ENCODE results near the gene C8G.

Gene C8G

DNA sequence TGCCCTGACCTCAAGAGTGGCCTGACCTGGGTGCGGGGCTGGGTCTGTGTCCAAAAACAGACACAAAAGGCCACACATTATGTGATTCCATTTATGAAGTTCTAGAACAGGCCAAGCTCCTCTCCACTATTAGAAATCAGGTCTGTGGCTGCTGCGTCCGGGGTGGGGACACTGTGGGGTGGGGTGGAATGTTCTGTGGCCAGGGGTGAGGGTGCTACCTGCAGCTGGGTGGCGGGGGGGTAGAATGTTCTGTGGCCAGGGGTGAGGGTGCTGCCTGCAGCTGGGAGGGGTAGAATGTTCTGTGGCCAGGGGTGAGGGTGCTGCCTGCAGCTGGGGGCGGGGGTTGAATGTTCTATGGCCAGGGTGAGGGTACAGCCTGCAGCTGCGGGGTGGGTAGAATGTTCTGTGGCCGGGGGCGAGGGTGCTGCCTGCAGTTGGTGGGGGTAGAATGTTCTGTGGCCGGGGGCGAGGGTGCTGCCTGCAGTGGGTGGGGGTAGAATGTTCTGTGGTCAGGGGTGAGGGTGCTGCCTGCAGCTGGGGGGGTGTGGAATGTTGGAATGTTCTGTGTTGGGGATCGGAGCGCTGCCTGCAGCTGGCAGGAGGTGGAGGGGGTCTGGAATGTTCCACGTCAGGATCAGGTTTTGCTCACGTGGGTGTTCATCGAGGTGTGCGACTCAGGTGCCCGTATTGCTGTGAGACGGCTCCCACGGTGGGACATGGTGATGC, 15.3 kb downstream of the C8G start:
- H3K27ac ChIP-seq, result peak overlapping the region in 1 of 2 donors; percentile 63

DNA sequence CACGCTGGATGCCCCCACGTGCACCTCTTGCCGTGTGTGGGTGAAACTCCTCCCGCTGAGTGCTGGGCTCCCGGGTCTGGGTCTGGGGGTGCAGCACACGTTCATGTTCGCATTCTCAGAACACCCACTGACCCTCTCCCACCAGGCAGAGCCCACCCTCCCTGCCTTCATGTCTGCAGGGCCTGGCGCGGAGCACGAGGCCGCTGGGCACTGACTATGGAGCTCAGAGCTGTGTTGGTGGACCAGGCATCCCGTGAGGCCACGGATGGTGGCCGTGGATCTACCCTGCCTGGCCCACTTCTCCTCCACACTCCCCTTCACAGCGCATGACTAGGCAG, 15.9 kb downstream of the C8G start:
- H3K27ac ChIP-seq, result peak overlapping the region; percentile 2 to 63
- no peak for DNase-seq (ENCODE audit: low spot score)
- TF ChIP-seq, protein P1, sequence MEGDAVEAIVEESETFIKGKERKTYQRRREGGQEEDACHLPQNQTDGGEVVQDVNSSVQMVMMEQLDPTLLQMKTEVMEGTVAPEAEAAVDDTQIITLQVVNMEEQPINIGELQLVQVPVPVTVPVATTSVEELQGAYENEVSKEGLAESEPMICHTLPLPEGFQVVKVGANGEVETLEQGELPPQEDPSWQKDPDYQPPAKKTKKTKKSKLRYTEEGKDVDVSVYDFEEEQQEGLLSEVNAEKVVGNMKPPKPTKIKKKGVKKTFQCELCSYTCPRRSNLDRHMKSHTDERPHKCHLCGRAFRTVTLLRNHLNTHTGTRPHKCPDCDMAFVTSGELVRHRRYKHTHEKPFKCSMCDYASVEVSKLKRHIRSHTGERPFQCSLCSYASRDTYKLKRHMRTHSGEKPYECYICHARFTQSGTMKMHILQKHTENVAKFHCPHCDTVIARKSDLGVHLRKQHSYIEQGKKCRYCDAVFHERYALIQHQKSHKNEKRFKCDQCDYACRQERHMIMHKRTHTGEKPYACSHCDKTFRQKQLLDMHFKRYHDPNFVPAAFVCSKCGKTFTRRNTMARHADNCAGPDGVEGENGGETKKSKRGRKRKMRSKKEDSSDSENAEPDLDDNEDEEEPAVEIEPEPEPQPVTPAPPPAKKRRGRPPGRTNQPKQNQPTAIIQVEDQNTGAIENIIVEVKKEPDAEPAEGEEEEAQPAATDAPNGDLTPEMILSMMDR (IDR thresholded peaks at IDR 0.05), result no peak

More for the DNA sequence above, 15.3 kb downstream of the C8G start:
- no peak overlapping the region for H3K4me3 ChIP-seq
- TF ChIP-seq, protein P1 (IDR thresholded peaks at IDR 0.05), result no peak
- DNase-seq (ENCODE audit: low spot score), result no peak

DNA sequence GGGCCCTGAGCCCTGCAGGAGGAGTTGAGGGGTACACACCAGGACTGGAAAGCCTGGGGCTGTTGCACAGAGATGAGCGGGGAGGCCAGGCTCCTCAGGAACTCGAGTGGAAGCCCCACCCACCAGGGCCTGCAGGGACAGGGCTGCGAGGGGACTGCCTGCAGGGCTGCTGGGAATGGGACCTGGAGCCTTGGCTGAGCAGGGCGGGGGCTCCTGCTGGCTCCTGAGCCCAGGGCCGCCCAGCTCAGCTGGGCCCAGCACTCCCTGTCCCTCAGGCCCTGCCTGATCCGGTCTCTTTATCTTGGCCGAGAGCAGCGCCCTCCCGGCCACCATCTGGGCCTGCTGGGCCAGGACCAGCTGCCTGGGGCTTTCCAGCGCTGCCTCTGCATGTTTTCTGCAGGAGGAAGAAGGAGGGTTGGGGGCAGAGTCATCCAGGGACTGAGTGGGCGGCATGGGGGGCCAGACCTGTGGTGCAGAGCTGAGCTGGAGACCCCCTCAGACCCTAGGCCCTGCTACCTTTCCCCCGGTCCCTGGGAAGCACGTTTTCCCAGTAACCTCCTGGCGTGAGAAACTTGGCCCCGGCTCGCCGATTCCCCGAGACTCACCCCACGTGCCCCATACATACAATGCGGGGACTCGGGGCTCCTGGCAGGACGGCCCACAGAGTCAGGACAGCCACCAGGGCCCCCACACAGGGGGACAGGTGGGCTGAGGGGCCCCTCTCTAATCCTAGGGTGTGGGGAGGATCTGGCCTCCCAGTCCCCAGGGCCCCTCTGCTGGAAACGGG, 16.4 kb downstream of the C8G start:
- H3K27ac ChIP-seq, result peak overlapping the region; percentile 2 to 63
- TF ChIP-seq, protein P1 (IDR thresholded peaks at IDR 0.05), result no peak
- DNase-seq (ENCODE audit: low spot score), result no peak
- no peak overlapping the region for H3K4me3 ChIP-seq

More for the DNA sequence above, 15.9 kb downstream of the C8G start:
- no peak overlapping the region for H3K4me3 ChIP-seq

DNA sequence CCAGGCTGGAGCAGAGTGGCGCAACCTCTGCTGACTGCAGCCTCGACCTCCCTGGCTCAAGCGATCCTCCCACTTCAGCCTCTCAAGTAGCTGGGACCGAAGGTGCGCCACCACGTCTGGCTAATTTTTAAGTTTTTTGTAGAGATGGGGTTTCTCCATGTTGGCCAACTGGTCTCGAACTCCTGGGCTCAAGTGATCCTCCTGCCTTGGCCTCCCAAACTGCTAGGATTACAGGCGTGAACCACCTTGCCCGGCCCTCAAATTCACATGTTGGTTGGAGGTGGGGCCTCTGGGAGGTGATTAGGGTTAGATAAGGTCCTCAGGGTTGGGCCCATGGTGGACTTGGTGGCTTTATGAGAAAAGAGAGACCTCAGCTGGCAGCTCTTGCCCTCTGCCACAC, 17.1 kb downstream of the C8G start:
- no peak for DNase-seq (ENCODE audit: low spot score)
- Histone ChIP-seq H3K27ac (no peak overlapping the region), H3K4me3 (no peak overlapping the region)
- TF ChIP-seq, protein P1 (IDR thresholded peaks at IDR 0.05), result no peak

DNA sequence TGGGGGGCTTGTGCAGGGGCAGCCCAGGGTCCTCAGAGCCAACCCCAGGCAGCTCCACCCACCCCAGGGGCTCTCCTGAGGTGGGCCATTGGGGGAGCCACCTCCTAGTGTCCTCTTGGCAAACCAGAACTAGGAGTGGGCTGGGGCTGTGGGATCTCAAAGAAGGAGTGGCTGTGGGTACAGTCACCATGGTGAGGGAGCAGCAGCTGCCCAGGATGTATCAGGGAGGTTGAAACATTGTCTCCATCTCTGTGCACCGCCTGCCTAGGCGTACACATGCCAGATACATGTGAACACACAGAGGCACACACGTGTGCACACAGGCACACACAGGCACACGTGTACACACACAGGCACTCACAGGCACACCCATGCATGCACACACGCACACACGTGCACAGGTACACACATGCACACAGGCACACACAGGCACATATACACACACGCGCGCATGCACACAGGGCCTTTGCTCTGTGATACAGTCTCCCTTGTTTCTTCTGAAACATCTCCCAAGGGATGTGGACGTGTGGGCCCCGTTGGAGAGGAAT, 17.7 kb downstream of the C8G start:
- no peak overlapping the region for H3K27ac ChIP-seq
- no peak overlapping the region for H3K4me3 ChIP-seq
- DNase-seq (ENCODE audit: low spot score), result no peak
- TF ChIP-seq, protein P1 (IDR thresholded peaks at IDR 0.05), result no peak

DNA sequence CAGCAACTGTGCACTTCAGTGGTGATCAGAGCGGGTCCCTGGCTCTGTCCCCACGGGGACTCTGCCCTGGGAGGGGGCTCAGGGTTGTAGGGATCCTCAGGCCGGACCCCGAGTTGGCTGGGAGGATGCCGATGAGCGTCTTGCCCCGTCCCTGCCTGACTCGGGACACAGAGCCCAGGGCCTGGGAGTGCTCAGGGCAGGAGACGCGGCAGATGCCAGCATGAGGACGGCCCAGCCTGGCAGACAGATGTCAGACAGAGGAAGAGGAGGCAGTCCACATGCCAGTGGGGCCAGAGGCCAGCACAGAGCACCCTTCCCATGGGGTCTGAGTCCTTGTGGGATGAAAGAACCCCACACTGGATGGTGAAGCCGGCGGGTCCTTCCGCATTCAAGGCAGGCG, 18.3 kb downstream of the C8G start:
- no peak overlapping the region for H3K4me3 ChIP-seq
- TF ChIP-seq, protein P1 (IDR thresholded peaks at IDR 0.05), result no peak
- peak overlapping the region in 1 of 2 donors; percentile 6 for H3K27ac ChIP-seq
- no peak for DNase-seq (ENCODE audit: low spot score)
